K562 (cell line): ENCODE results near the gene TRDMT1. TPM values are rescaled to one million over a fixed set of nuclear protein-coding genes. Genes with fewer than 3 reads are reported as not detected.

ENCODE experiments used
- ATAC-seq: fragments of 200-7000 bp; cut with Tn5 transposase; 3 replicates; pipeline ENCODE4 v1.9.1; 2020; ENCODE audit warnings: moderate library complexity
- BruUV-seq: library from RNA; stranded (reverse); fragments of 400-500 nt; replicated peaks from 2 replicates; lab custom pipeline; 2021; lab: Mats Ljungman, UMichigan
- CTCF ChIA-PET: fragments of 300-600 bp; formaldehyde crosslinking; extraction: SDS; loops from one replicate; lab custom pipeline; 2021; ENCODE audit warnings: low intra/inter-chr PET ratio; lab: Yijun Ruan, JAX
- POLR2A ChIA-PET: fragments of 300-600, 350-650 bp; sonication (Branson Sonifier 250); formaldehyde crosslinking; extraction: SDS; loops from one replicate; lab custom pipeline; 2021; ENCODE audit warnings: antibody characterized with exemption, inconsistent platforms; lab: Yijun Ruan, JAX
- DNase-seq, 4 experiments: peaks; one replicate each; pipeline versions ENCODE4 v3.0.0 to v3.0.0-alpha.2; 2011 to 2018; ENCODE audit warnings: low spot score in 3 of 4, mixed read lengths in 3 of 4; ENCODE audit errors: extremely low read depth in 1 of 4
- FAIRE-seq: peaks from 2 replicates; lab custom pipeline; 2011; peaks lifted over from hg19 to GRCh38; lab: Jason Lieb, UNC
- H2AFZ ChIP-seq: 2 replicates; pipeline ENCODE4 v1.6.0; 2011; ENCODE audit warnings: low read depth, low read length, control low read depth, inconsistent platforms
- H3K27ac ChIP-seq: fragments of 200-600 bp; 3 replicates; pipeline ENCODE4 v1.8.0; 2011; ENCODE audit warnings: low read depth, mild to moderate bottlenecking, control low read depth, inconsistent platforms, low read length, moderate library complexity, mixed read lengths; ENCODE audit errors: extremely low read depth
- H3K27me3 ChIP-seq, 2 experiments: fragments of 300-600 bp in 1 of 2; 2 replicates in 1 of 2; 3 replicates in 1 of 2; pipeline versions ENCODE4 v1.6.0 to v1.8.0; 2011; ENCODE audit warnings: inconsistent platforms in 2 of 2, low read length in 2 of 2, mild to moderate bottlenecking in 1 of 2, mixed read lengths in 1 of 2, moderate library complexity in 1 of 2; ENCODE audit not compliant: control insufficient read depth in 2 of 2, insufficient read depth in 2 of 2
- H3K36me3 ChIP-seq: fragments of 300-600 bp; 3 replicates; pipeline ENCODE4 v1.8.0; 2011; ENCODE audit warnings: mild to moderate bottlenecking, low read length, inconsistent platforms; ENCODE audit not compliant: control insufficient read depth, insufficient read depth
- H3K4me1 ChIP-seq, 2 experiments: fragments of 200-600 bp in 1 of 2; replicated peaks in 1 of 2; 2 replicates in 1 of 2; 3 replicates in 1 of 2; pipeline versions ENCODE4 v1.5.1 to v1.8.0; 2011; ENCODE audit warnings: inconsistent platforms in 2 of 2, low read length in 2 of 2, mild to moderate bottlenecking in 1 of 2, mixed read lengths in 1 of 2, moderate library complexity in 1 of 2; ENCODE audit not compliant: control insufficient read depth in 2 of 2, insufficient read depth in 2 of 2
- H3K4me2 ChIP-seq: 2 replicates; pipeline ENCODE4 v1.6.1; 2011; ENCODE audit warnings: low read length, control low read depth, inconsistent platforms, mixed read lengths; ENCODE audit not compliant: insufficient read depth
- H3K4me3 ChIP-seq: fragments of 200-600 bp; sonication (generic), shearing (Covaris generic); 2 replicates; pipeline ENCODE4 v1.5.1; 2016; ENCODE audit warnings: control low read depth, inconsistent platforms
- H3K79me2 ChIP-seq: fragments of 200-600 bp; 3 replicates; pipeline ENCODE4 v1.8.0; 2011; ENCODE audit warnings: low read length, inconsistent platforms; ENCODE audit not compliant: control insufficient read depth, insufficient read depth
- H3K9ac ChIP-seq, 2 experiments: 2 replicates each; pipeline versions ENCODE4 v1.6.0 to v1.6.1; 2011; ENCODE audit warnings: low read depth in 2 of 2, low read length in 2 of 2, control low read depth in 1 of 2, inconsistent platforms in 1 of 2, mild to moderate bottlenecking in 1 of 2, mixed read lengths in 1 of 2; ENCODE audit not compliant: insufficient read depth in 1 of 2
- H3K9me1 ChIP-seq: one replicate; pipeline ENCODE4 v1.6.0; 2011; ENCODE audit warnings: inconsistent platforms, mild to moderate bottlenecking, low read length, moderate library complexity; ENCODE audit not compliant: control insufficient read depth, insufficient read depth
- H3K9me3 ChIP-seq: replicated peaks from 2 replicates; pipeline ENCODE4 v1.5.1; 2011; ENCODE audit warnings: low read depth, low read length, inconsistent platforms; ENCODE audit not compliant: control insufficient read depth, insufficient read depth
- H4K20me1 ChIP-seq: replicated peaks from 2 replicates; pipeline ENCODE4 v1.6.1; 2011; ENCODE audit warnings: low read length, inconsistent platforms, mixed read lengths; ENCODE audit not compliant: control insufficient read depth, insufficient read depth
- CHCHD3 ChIP-seq: fragments of 250-450 bp; sonication (Bioruptor Pico); IDR thresholded peaks from 2 replicates; pipeline ENCODE4 v2.1.2; 2022; ENCODE audit warnings: mild to moderate bottlenecking
- DPF2 ChIP-seq: fragments of 450-650 bp; IDR thresholded peaks from 2 replicates; pipeline ENCODE4 v1.6.1; 2016
- MAZ ChIP-seq, 2 experiments: fragments of 450-650 bp in 1 of 2; sonication (generic) in 1 of 2; formaldehyde crosslinking; IDR thresholded peaks in 1 of 2; conservative IDR thresholded peaks in 1 of 2; 2 replicates each; pipeline versions ENCODE4 v1.4.0 to v1.5.0; 2020; ENCODE audit warnings: mild to moderate bottlenecking in 1 of 2, missing genetic modification reagents in 1 of 2
- NR2C2 ChIP-seq, 2 experiments: fragments of 200-800 bp in 1 of 2; sonication (Bioruptor generic) in 1 of 2; sonication (generic) in 1 of 2; formaldehyde crosslinking in 1 of 2; IDR thresholded peaks; 2 replicates each; pipeline versions ENCODE4 v1.6.1 to v1.8.0; 2016 to 2022; ENCODE audit warnings: mild to moderate bottlenecking in 1 of 2, missing compliant biosample characterization in 1 of 2, missing genetic modification characterization in 1 of 2, missing genetic modification reagents in 1 of 2
- PTTG1 ChIP-seq: fragments of 450-650 bp; IDR thresholded peaks from 2 replicates; pipeline ENCODE4 v1.6.1; 2016; ENCODE audit warnings: low read depth, mild to moderate bottlenecking, missing genetic modification characterization, missing compliant biosample characterization
- RNF2 ChIP-seq: sonication (generic); IDR thresholded peaks from 2 replicates; pipeline ENCODE4 v1.6.1; 2016
- SMARCB1 ChIP-seq: IDR thresholded peaks from 2 replicates; pipeline ENCODE4 v1.6.1; 2011; ENCODE audit warnings: improper control_type of control experiment, low read depth; ENCODE audit not compliant: insufficient read length
- SREBF1 ChIP-seq: fragments of 150-350 bp; IDR thresholded peaks from 2 replicates; pipeline ENCODE4 v1.6.1; 2014; ENCODE audit warnings: antibody characterized with exemption, low read depth, low read length, borderline replicate concordance
- YBX1 ChIP-seq: fragments of 450-650 bp; IDR thresholded peaks from 2 replicates; pipeline ENCODE4 v1.7.1; 2016; ENCODE audit warnings: mild to moderate bottlenecking
- ZMIZ1 ChIP-seq, 2 experiments: fragments of 150-350 bp in 1 of 2; IDR thresholded peaks; 2 replicates each; pipeline ENCODE4 v1.6.1; 2012 to 2016; ENCODE audit warnings: low read depth in 2 of 2, low read length in 2 of 2, mild to moderate bottlenecking in 1 of 2, moderate library complexity in 1 of 2
- ZNF165 ChIP-seq: fragments of 250-450 bp; sonication (Bioruptor Pico); IDR thresholded peaks from 2 replicates; pipeline ENCODE4 v1.4.0; 2020; ENCODE audit warnings: borderline replicate concordance
- WGBS: fragments of 100-300 bp; shearing (Covaris generic); methylation state at CpG from one replicate; pipeline ENCODE4 v1.1.6; 2016; ENCODE audit warnings: low coverage, mixed read lengths; ENCODE audit not compliant: insufficient coverage; ENCODE audit errors: missing lambda C conversion rate; 5-methylcytosine and 5-hydroxymethylcytosine counted together
- in situ Hi-C: fragments of 300-500 bp; cut with MboI; formaldehyde crosslinking; loops from 4 replicates; pipeline ENCODE4 v1.15.0; 2018; ENCODE audit warnings: inconsistent platforms, mixed read lengths
- intact Hi-C: fragments of 100-400 bp; cut with micrococcal nuclease; formaldehyde crosslinking; loops from 2 replicates; pipeline ENCODE4 v1.14.2; 2022
- polyA plus RNA-seq, 8 experiments: library from polyadenylated mRNA; depleted of rRNA in 4 of 8; stranded (reverse) in 5 of 8; unstranded in 3 of 8; fragments of >200 nt; fragmentation: Nextera tagmentation in 2 of 8; fragmentation: Illumina TruSeq in 1 of 8; extraction: Ambion mirVana in 2 of 8; extraction: Trizol in 1 of 8; gene quantifications; 2 replicates each; pipeline versions ENCODE4 v1.2.1 to v1.2.3, GENCODE V29; 2011 to 2014; ENCODE audit warnings: inconsistent platforms in 1 of 8, missing spikeins in 1 of 8
- total RNA-seq, 7 experiments: library from RNA; depleted of rRNA in 6 of 7; stranded (reverse); fragments of >200 nt in 6 of 7; fragmentation: Illumina TruSeq in 2 of 7; extraction: Trizol in 2 of 7; gene quantifications; 2 replicates each; pipeline versions ENCODE4 v1.2.1 to v1.2.3, GENCODE V29; 2011 to 2021; ENCODE audit warnings: low replicate concordance in 1 of 7
- TF ChIP-seq, protein P1 (sequence below): fragments of 250-450 bp; sonication (Bioruptor Pico); IDR thresholded peaks from 2 replicates; pipeline ENCODE4 v1.4.0; 2020
- TF ChIP-seq, protein P2 (sequence below): fragments of 450-650 bp; formaldehyde crosslinking; IDR thresholded peaks from 2 replicates; pipeline ENCODE4 v1.4.0; 2020; ENCODE audit warnings: mild to moderate bottlenecking, moderate library complexity
- TF ChIP-seq, protein P3 (sequence below), 2 experiments: fragments of 450-650 bp; conservative IDR thresholded peaks; 2 replicates each; pipeline ENCODE4 v1.6.1; 2017; ENCODE audit warnings: mild to moderate bottlenecking in 2 of 2, moderate library complexity in 2 of 2

Gene TRDMT1
- total and polyA plus RNA-seq, 9 of the 15 experiments (the other 6 are each of a cell fraction or from before 2014, with no cell fraction given): 5.4 to 12.6 (median 9.3) TPM

GRCh38 chr10:17232276-17232960 lies 30.9 kb upstream of the TRDMT1 start:
- Histone ChIP-seq H4K20me1 (no peaks in the 10 kb centered on the region), H3K4me2 (no peak overlapping the region), H3K79me2 (peaks cover 37% of the 10 kb centered on the region), H2AFZ (no peak overlapping the region), H3K9ac (no peak overlapping the region), H3K4me3 (no peak overlapping the region; the same call in 1 of the 2 replicates), H3K9me1 (no peaks in the 10 kb centered on the region), H3K27me3 (no peaks in the 10 kb centered on the region), H3K9me3 (no peaks in the 10 kb centered on the region), H3K36me3 (peaks cover 69% of the 10 kb centered on the region), H3K27ac (no peak overlapping the region), H3K4me1 (peaks cover 11 to 27% of the 10 kb centered on the region in 2 experiments; a peak in 4 of 5 replicates)
- DNase-seq (no peak), FAIRE-seq (no peak), ATAC-seq (no peak)
- CTCF ChIA-PET: no interaction called here
- POLR2A ChIA-PET: interaction anchor here (1.2 kb wide), 1 partner anchor 10 kb away, joined by 4 read pairs; no protein-coding TSS in a partner anchor
- intact Hi-C loops (no loop called here), in situ Hi-C loops (no loop called here)
- WGBS: 61% methylated on average over 3 of the region's 3 CpGs
- no TSS peak for BruUV-seq
- TF ChIP-seq SREBF1 (no peak), RNF2 (no peak), CHCHD3 (CRISPR knock-in tag) (no peak), DPF2 (no peak), YBX1 (no peak), MAZ (CRISPR knock-in tag; conservative IDR thresholded peaks at IDR 0.05 in 1 of 2, IDR thresholded peaks at IDR 0.05 in 1 of 2) (no peak), SMARCB1 (no peak), NR2C2 (CRISPR knock-in tag; IDR thresholded peaks at IDR 0.05) (no peak), NR2C2 (tag; IDR thresholded peaks at IDR 0.05) (no peak), ZMIZ1 (IDR thresholded peaks at IDR 0.05; ENCODE audit: low read depth in 2 of 2, low read length in 2 of 2) (no peak), PTTG1 (tag) (no peak), ZNF165 (CRISPR knock-in tag) (no peak)
- TF ChIP-seq, protein P1, sequence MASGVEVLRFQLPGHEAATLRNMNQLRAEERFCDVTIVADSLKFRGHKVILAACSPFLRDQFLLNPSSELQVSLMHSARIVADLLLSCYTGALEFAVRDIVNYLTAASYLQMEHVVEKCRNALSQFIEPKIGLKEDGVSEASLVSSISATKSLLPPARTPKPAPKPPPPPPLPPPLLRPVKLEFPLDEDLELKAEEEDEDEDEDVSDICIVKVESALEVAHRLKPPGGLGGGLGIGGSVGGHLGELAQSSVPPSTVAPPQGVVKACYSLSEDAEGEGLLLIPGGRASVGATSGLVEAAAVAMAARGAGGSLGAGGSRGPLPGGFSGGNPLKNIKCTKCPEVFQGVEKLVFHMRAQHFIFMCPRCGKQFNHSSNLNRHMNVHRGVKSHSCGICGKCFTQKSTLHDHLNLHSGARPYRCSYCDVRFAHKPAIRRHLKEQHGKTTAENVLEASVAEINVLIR: no peak
- TF ChIP-seq, protein P2, sequence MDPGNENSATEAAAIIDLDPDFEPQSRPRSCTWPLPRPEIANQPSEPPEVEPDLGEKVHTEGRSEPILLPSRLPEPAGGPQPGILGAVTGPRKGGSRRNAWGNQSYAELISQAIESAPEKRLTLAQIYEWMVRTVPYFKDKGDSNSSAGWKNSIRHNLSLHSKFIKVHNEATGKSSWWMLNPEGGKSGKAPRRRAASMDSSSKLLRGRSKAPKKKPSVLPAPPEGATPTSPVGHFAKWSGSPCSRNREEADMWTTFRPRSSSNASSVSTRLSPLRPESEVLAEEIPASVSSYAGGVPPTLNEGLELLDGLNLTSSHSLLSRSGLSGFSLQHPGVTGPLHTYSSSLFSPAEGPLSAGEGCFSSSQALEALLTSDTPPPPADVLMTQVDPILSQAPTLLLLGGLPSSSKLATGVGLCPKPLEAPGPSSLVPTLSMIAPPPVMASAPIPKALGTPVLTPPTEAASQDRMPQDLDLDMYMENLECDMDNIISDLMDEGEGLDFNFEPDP (CRISPR knock-in tag): no peak
- TF ChIP-seq, protein P3, sequence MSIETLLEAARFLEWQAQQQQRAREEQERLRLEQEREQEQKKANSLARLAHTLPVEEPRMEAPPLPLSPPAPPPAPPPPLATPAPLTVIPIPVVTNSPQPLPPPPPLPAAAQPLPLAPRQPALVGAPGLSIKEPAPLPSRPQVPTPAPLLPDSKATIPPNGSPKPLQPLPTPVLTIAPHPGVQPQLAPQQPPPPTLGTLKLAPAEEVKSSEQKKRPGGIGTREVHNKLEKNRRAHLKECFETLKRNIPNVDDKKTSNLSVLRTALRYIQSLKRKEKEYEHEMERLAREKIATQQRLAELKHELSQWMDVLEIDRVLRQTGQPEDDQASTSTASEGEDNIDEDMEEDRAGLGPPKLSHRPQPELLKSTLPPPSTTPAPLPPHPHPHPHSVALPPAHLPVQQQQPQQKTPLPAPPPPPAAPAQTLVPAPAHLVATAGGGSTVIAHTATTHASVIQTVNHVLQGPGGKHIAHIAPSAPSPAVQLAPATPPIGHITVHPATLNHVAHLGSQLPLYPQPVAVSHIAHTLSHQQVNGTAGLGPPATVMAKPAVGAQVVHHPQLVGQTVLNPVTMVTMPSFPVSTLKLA (conservative IDR thresholded peaks at IDR 0.05): no peak
